ENCODE data around the gene TFPI. TPM values are rescaled to one million over a fixed set of nuclear protein-coding genes. Genes with fewer than 3 reads are reported as not detected.

Gene TFPI
- polyA plus RNA-seq, 4 donors, result 36.2 to 83.4 (median 49.1) TPM

GRCh38 chr2:187482796-187483195 lies 71.4 kb downstream of the TFPI start:
- no peak for FAIRE-seq
- Histone ChIP-seq H3K36me3 (ENCODE audit: control insufficient read depth in 3 of 3, insufficient read depth in 2 of 3, low read depth in 1 of 3, low read length in 3 of 3) (no peaks in the 10 kb centered on the region), H3K4me1 (ENCODE audit: control insufficient read depth in 3 of 3, insufficient read depth in 2 of 3, low read depth in 1 of 3, low read length in 2 of 3) (no peaks in the 10 kb centered on the region), H3K9me3 (ENCODE audit: control insufficient read depth in 2 of 2, insufficient read depth in 1 of 2, low read depth in 1 of 2, low read length in 1 of 2) (no peaks in the 10 kb centered on the region), H3K27ac (ENCODE audit: low read depth in 1 of 3, low read length in 2 of 3) (no peak overlapping the region), H3K27me3 (ENCODE audit: control insufficient read depth in 3 of 3, insufficient read depth in 3 of 3, low read length in 3 of 3) (no peaks in the 10 kb centered on the region), H3K4me3 (ENCODE audit: low read depth in 1 of 3, low read length in 3 of 3) (no peak overlapping the region)
- 76 to 79% (median 78%) methylated on average over 5 of the region's 5 CpGs for WGBS, 3 donors
- DNase-seq, result no peak

- Histone ChIP-seq H3K27ac (ENCODE audit: low read depth in 1 of 3, low read length in 2 of 3) (no peak overlapping the region), H3K4me1 (ENCODE audit: control insufficient read depth in 3 of 3, insufficient read depth in 2 of 3, low read depth in 1 of 3, low read length in 2 of 3) (no peaks in the 10 kb centered on the region), H3K9me3 (ENCODE audit: control insufficient read depth in 2 of 2, insufficient read depth in 1 of 2, low read depth in 1 of 2, low read length in 1 of 2) (no peaks in the 10 kb centered on the region), H3K36me3 (ENCODE audit: control insufficient read depth in 3 of 3, insufficient read depth in 2 of 3, low read depth in 1 of 3, low read length in 3 of 3) (no peaks in the 10 kb centered on the region), H3K27me3 (ENCODE audit: control insufficient read depth in 3 of 3, insufficient read depth in 3 of 3, low read length in 3 of 3) (no peaks in the 10 kb centered on the region), H3K4me3 (ENCODE audit: low read depth in 1 of 3, low read length in 3 of 3) (no peak overlapping the region)
- no peak for DNase-seq
- no peak for FAIRE-seq
- WGBS, 3 donors, result 69 to 89% (median 85%) methylated on average over 3 of the region's 3 CpGs
These were observed 72.7 kb downstream of the TFPI start for GRCh38 chr2:187481543-187481942.

- WGBS, 3 donors, result 93 to 95% (median 94%) methylated on average over 2 of the region's 2 CpGs
- no peak overlapping the region for H3K27ac ChIP-seq (ENCODE audit: low read depth in 1 of 3, low read length in 2 of 3)
- H3K27me3 ChIP-seq (ENCODE audit: control insufficient read depth in 3 of 3, insufficient read depth in 3 of 3, low read length in 3 of 3), result no peaks in the 10 kb centered on the region
- no peaks in the 10 kb centered on the region for H3K36me3 ChIP-seq (ENCODE audit: control insufficient read depth in 3 of 3, insufficient read depth in 2 of 3, low read depth in 1 of 3, low read length in 3 of 3)
- H3K9me3 ChIP-seq (ENCODE audit: control insufficient read depth in 2 of 2, insufficient read depth in 1 of 2, low read depth in 1 of 2, low read length in 1 of 2), result no peaks in the 10 kb centered on the region
- H3K4me3 ChIP-seq (ENCODE audit: low read depth in 1 of 3, low read length in 3 of 3), result no peak overlapping the region
- no peaks in the 10 kb centered on the region for H3K4me1 ChIP-seq (ENCODE audit: control insufficient read depth in 3 of 3, insufficient read depth in 2 of 3, low read depth in 1 of 3, low read length in 2 of 3)
- no peak for DNase-seq
- FAIRE-seq, result no peak
These were observed 75.5 kb downstream of the TFPI start for GRCh38 chr2:187478719-187479118.

- Histone ChIP-seq H3K36me3 (ENCODE audit: control insufficient read depth in 3 of 3, insufficient read depth in 2 of 3, low read depth in 1 of 3, low read length in 3 of 3) (no peaks in the 10 kb centered on the region), H3K4me1 (ENCODE audit: control insufficient read depth in 3 of 3, insufficient read depth in 2 of 3, low read depth in 1 of 3, low read length in 2 of 3) (no peaks in the 10 kb centered on the region), H3K27me3 (ENCODE audit: control insufficient read depth in 3 of 3, insufficient read depth in 3 of 3, low read length in 3 of 3) (no peaks in the 10 kb centered on the region), H3K27ac (ENCODE audit: low read depth in 1 of 3, low read length in 2 of 3) (no peak overlapping the region), H3K9me3 (ENCODE audit: control insufficient read depth in 2 of 2, insufficient read depth in 1 of 2, low read depth in 1 of 2, low read length in 1 of 2) (no peaks in the 10 kb centered on the region), H3K4me3 (ENCODE audit: low read depth in 1 of 3, low read length in 3 of 3) (no peak overlapping the region)
- no peak for DNase-seq
- no peak for FAIRE-seq
These were observed 77.2 kb downstream of the TFPI start for GRCh38 chr2:187477051-187477450.

- H3K27me3 ChIP-seq (ENCODE audit: control insufficient read depth in 3 of 3, insufficient read depth in 3 of 3, low read length in 3 of 3), result no peaks in the 10 kb centered on the region
- DNase-seq, result no peak
- H3K27ac ChIP-seq (ENCODE audit: low read depth in 1 of 3, low read length in 2 of 3), result no peak overlapping the region
- no peaks in the 10 kb centered on the region for H3K9me3 ChIP-seq (ENCODE audit: control insufficient read depth in 2 of 2, insufficient read depth in 1 of 2, low read depth in 1 of 2, low read length in 1 of 2)
- H3K4me1 ChIP-seq (ENCODE audit: control insufficient read depth in 3 of 3, insufficient read depth in 2 of 3, low read depth in 1 of 3, low read length in 2 of 3), result no peaks in the 10 kb centered on the region
- 61 to 81% (median 66%) methylated on average over 2 of the region's 2 CpGs for WGBS, 3 donors
- FAIRE-seq, result no peak
- H3K4me3 ChIP-seq (ENCODE audit: low read depth in 1 of 3, low read length in 3 of 3), result no peak overlapping the region
- H3K36me3 ChIP-seq (ENCODE audit: control insufficient read depth in 3 of 3, insufficient read depth in 2 of 3, low read depth in 1 of 3, low read length in 3 of 3), result no peaks in the 10 kb centered on the region
These were observed 78.6 kb downstream of the TFPI start for GRCh38 chr2:187475499-187476248.

- 90 to 96% (median 95%) methylated on average over 2 of the region's 2 CpGs for WGBS, 3 donors
- DNase-seq (no peak), FAIRE-seq (no peak)
- H3K4me3 ChIP-seq (ENCODE audit: low read depth in 1 of 3, low read length in 3 of 3), result no peak overlapping the region
- no peak overlapping the region for H3K27ac ChIP-seq (ENCODE audit: low read depth in 1 of 3, low read length in 2 of 3)
- H3K4me1 ChIP-seq (ENCODE audit: control insufficient read depth in 3 of 3, insufficient read depth in 2 of 3, low read depth in 1 of 3, low read length in 2 of 3), result no peaks in the 10 kb centered on the region
- H3K27me3 ChIP-seq (ENCODE audit: control insufficient read depth in 3 of 3, insufficient read depth in 3 of 3, low read length in 3 of 3), result no peaks in the 10 kb centered on the region
- no peaks in the 10 kb centered on the region for H3K9me3 ChIP-seq (ENCODE audit: control insufficient read depth in 2 of 2, insufficient read depth in 1 of 2, low read depth in 1 of 2, low read length in 1 of 2)
- no peaks in the 10 kb centered on the region for H3K36me3 ChIP-seq (ENCODE audit: control insufficient read depth in 3 of 3, insufficient read depth in 2 of 3, low read depth in 1 of 3, low read length in 3 of 3)
These were observed 83.5 kb downstream of the TFPI start for GRCh38 chr2:187470698-187471097.

GRCh38 chr2:187469538-187469937 lies 84.7 kb downstream of the TFPI start:
- H3K27ac ChIP-seq (ENCODE audit: low read depth in 1 of 3, low read length in 2 of 3), result no peak overlapping the region
- no peaks in the 10 kb centered on the region for H3K9me3 ChIP-seq (ENCODE audit: control insufficient read depth in 2 of 2, insufficient read depth in 1 of 2, low read depth in 1 of 2, low read length in 1 of 2)
- no peak overlapping the region for H3K4me3 ChIP-seq (ENCODE audit: low read depth in 1 of 3, low read length in 3 of 3)
- no peaks in the 10 kb centered on the region for H3K27me3 ChIP-seq (ENCODE audit: control insufficient read depth in 3 of 3, insufficient read depth in 3 of 3, low read length in 3 of 3)
- DNase-seq, result no peak
- no peaks in the 10 kb centered on the region for H3K36me3 ChIP-seq (ENCODE audit: control insufficient read depth in 3 of 3, insufficient read depth in 2 of 3, low read depth in 1 of 3, low read length in 3 of 3)
- H3K4me1 ChIP-seq (ENCODE audit: control insufficient read depth in 3 of 3, insufficient read depth in 2 of 3, low read depth in 1 of 3, low read length in 2 of 3), result no peaks in the 10 kb centered on the region
- FAIRE-seq, result no peak

GRCh38 chr2:187468262-187468661 lies 86.0 kb downstream of the TFPI start:
- DNase-seq (no peak), FAIRE-seq (no peak)
- no peaks in the 10 kb centered on the region for H3K4me1 ChIP-seq (ENCODE audit: control insufficient read depth in 3 of 3, insufficient read depth in 2 of 3, low read depth in 1 of 3, low read length in 2 of 3)
- H3K4me3 ChIP-seq (ENCODE audit: low read depth in 1 of 3, low read length in 3 of 3), result no peak overlapping the region
- no peaks in the 10 kb centered on the region for H3K9me3 ChIP-seq (ENCODE audit: control insufficient read depth in 2 of 2, insufficient read depth in 1 of 2, low read depth in 1 of 2, low read length in 1 of 2)
- no peaks in the 10 kb centered on the region for H3K36me3 ChIP-seq (ENCODE audit: control insufficient read depth in 3 of 3, insufficient read depth in 2 of 3, low read depth in 1 of 3, low read length in 3 of 3)
- no peak overlapping the region for H3K27ac ChIP-seq (ENCODE audit: low read depth in 1 of 3, low read length in 2 of 3)
- no peaks in the 10 kb centered on the region for H3K27me3 ChIP-seq (ENCODE audit: control insufficient read depth in 3 of 3, insufficient read depth in 3 of 3, low read length in 3 of 3)

- H3K4me1 ChIP-seq (ENCODE audit: control insufficient read depth in 3 of 3, insufficient read depth in 2 of 3, low read depth in 1 of 3, low read length in 2 of 3), result no peaks in the 10 kb centered on the region
- FAIRE-seq (no peak), DNase-seq (no peak)
- no peaks in the 10 kb centered on the region for H3K36me3 ChIP-seq (ENCODE audit: control insufficient read depth in 3 of 3, insufficient read depth in 2 of 3, low read depth in 1 of 3, low read length in 3 of 3)
- H3K4me3 ChIP-seq (ENCODE audit: low read depth in 1 of 3, low read length in 3 of 3), result no peak overlapping the region
- peaks cover 0 to 6% of the 10 kb centered on the region in 2 donors for H3K9me3 ChIP-seq (ENCODE audit: control insufficient read depth in 2 of 2, insufficient read depth in 1 of 2, low read depth in 1 of 2, low read length in 1 of 2)
- H3K27ac ChIP-seq (ENCODE audit: low read depth in 1 of 3, low read length in 2 of 3), result no peak overlapping the region
- WGBS, 3 donors, result 52 to 65% (median 65%) methylated on average over 2 of the region's 2 CpGs
- H3K27me3 ChIP-seq (ENCODE audit: control insufficient read depth in 3 of 3, insufficient read depth in 3 of 3, low read length in 3 of 3), result no peaks in the 10 kb centered on the region
These were observed 88.0 kb downstream of the TFPI start for GRCh38 chr2:187466129-187466792.
